Mammary epithelial cell (primary cell): ENCODE data around the gene CCDC88C.

ENCODE experiments used
- EZH2 ChIP-seq: IDR thresholded peaks from 2 replicates; pipeline ENCODE4 v1.6.1; 2012; ENCODE audit warnings: low read length, inconsistent platforms, borderline replicate concordance
- TF ChIP-seq, protein P1 (sequence below), 2 donors: IDR thresholded peaks in 1 of 2; conservative IDR thresholded peaks in 1 of 2; 2 replicates each; pipeline ENCODE4 v1.5.1; 2011 to 2012; ENCODE audit warnings: inconsistent platforms in 2 of 2, low read length in 2 of 2, mild to moderate bottlenecking in 2 of 2, control low read depth in 1 of 2, low read depth in 1 of 2; ENCODE audit not compliant: insufficient read depth in 1 of 2; ENCODE audit errors: extremely low read depth in 1 of 2

DNA sequence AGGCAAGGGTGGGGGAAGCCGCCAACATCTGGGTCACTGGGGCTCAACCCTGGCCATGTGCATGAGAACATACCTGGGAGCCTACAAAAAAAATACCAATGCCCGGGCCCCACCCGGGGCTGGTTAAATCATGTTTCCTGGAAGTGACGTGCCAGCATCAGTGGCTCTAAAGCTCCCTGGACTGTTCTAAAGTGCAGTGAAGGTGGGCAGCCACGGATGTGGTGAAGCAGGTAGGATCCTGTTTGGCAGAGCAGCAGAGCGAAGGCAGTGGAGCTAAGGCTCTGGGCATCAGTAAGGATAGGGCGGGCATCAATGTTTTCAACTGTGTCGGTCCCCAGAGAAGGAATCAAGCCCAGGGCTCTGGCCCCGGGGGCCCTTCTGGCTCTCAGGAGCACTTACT, 172.6 kb downstream of the CCDC88C start:
- TF ChIP-seq, protein P1, sequence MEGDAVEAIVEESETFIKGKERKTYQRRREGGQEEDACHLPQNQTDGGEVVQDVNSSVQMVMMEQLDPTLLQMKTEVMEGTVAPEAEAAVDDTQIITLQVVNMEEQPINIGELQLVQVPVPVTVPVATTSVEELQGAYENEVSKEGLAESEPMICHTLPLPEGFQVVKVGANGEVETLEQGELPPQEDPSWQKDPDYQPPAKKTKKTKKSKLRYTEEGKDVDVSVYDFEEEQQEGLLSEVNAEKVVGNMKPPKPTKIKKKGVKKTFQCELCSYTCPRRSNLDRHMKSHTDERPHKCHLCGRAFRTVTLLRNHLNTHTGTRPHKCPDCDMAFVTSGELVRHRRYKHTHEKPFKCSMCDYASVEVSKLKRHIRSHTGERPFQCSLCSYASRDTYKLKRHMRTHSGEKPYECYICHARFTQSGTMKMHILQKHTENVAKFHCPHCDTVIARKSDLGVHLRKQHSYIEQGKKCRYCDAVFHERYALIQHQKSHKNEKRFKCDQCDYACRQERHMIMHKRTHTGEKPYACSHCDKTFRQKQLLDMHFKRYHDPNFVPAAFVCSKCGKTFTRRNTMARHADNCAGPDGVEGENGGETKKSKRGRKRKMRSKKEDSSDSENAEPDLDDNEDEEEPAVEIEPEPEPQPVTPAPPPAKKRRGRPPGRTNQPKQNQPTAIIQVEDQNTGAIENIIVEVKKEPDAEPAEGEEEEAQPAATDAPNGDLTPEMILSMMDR (conservative IDR thresholded peaks at IDR 0.05 in 1 of 2, IDR thresholded peaks at IDR 0.05 in 1 of 2; ENCODE audit: extremely low read depth in 1 of 2, insufficient read depth in 1 of 2, low read depth in 1 of 2, low read length in 2 of 2), result no peak
- TF ChIP-seq EZH2, result no peak
